Measurements from ENCODE around the gene FCGBP. TPM values are rescaled to one million over a fixed set of nuclear protein-coding genes. Genes with fewer than 3 reads are reported as not detected.

The FCGBP gene
- total RNA-seq, 1 donor from 2014 or later: 0.49 TPM

- no peak for DNase-seq
- no peak for TF ChIP-seq CTCF (IDR thresholded peaks at IDR 0.05; ENCODE audit: partially characterized antibody, unreplicated experiment)
Measured at GRCh38 chr19:39971380-39972035, 37.1 kb upstream of the FCGBP start.

GRCh38 chr19:39970675-39971379 lies 36.4 kb upstream of the FCGBP start, which contains the start of gene PSMC4:
TSS of gene PSMC4 (plus strand) at chr19:39971165. CDS start at chr19:39971203, 38 bp downstream.
- H3K27me3 Mint-ChIP-seq (ENCODE audit: unreplicated experiment): peaks cover 2% of the 10 kb centered on the region
- DNase-seq: peak; percentile 99

More at GRCh38 chr19:39971380-39972035, 37.1 kb upstream of the FCGBP start:
- Mint-ChIP-seq H3K4me3 (ENCODE audit: unreplicated experiment) (peak overlapping the region; percentile 99), H3K36me3 (ENCODE audit: unreplicated experiment) (peaks cover 5% of the 10 kb centered on the region), H3K4me1 (ENCODE audit: low read depth, unreplicated experiment) (peaks cover 5% of the 10 kb centered on the region), H3K27me3 (ENCODE audit: unreplicated experiment) (peaks cover 2% of the 10 kb centered on the region), H3K9me3 (ENCODE audit: unreplicated experiment) (peaks cover 15% of the 10 kb centered on the region), H3K27ac (ENCODE audit: unreplicated experiment) (peak overlapping the region; percentile 95)

GRCh38 chr19:39970425-39970674 lies 35.9 kb upstream of the FCGBP start:
- Mint-ChIP-seq H3K9me3 (ENCODE audit: unreplicated experiment) (peaks cover 15% of the 10 kb centered on the region), H3K27ac (ENCODE audit: unreplicated experiment) (peak overlapping the region; percentile 95), H3K4me1 (ENCODE audit: low read depth, unreplicated experiment) (peaks cover 5% of the 10 kb centered on the region), H3K27me3 (ENCODE audit: unreplicated experiment) (peaks cover 2% of the 10 kb centered on the region), H3K36me3 (ENCODE audit: unreplicated experiment) (peaks cover 5% of the 10 kb centered on the region), H3K4me3 (ENCODE audit: unreplicated experiment) (peak overlapping the region; percentile 99)
- no peak for DNase-seq
- TF ChIP-seq CTCF (IDR thresholded peaks at IDR 0.05; ENCODE audit: partially characterized antibody, unreplicated experiment): no peak

More at GRCh38 chr19:39970675-39971379, 36.4 kb upstream of the FCGBP start, which contains the start of gene PSMC4:
- Mint-ChIP-seq H3K27ac (ENCODE audit: unreplicated experiment) (peak within 1 kb of the TSS; percentile 95), H3K4me3 (ENCODE audit: unreplicated experiment) (peak within 1 kb of the TSS; percentile 99), H3K36me3 (ENCODE audit: unreplicated experiment) (peaks cover 5% of the 10 kb centered on the region), H3K9me3 (ENCODE audit: unreplicated experiment) (peaks cover 15% of the 10 kb centered on the region), H3K4me1 (ENCODE audit: low read depth, unreplicated experiment) (peaks cover 5% of the 10 kb centered on the region)
- TF ChIP-seq CTCF (IDR thresholded peaks at IDR 0.05; ENCODE audit: partially characterized antibody, unreplicated experiment): peak; percentile 25

- H3K9me3 Mint-ChIP-seq (ENCODE audit: unreplicated experiment): peaks cover 13% of the 10 kb centered on the region
- H3K36me3 Mint-ChIP-seq (ENCODE audit: unreplicated experiment): peaks cover 5% of the 10 kb centered on the region
- peaks cover 5% of the 10 kb centered on the region for H3K4me1 Mint-ChIP-seq (ENCODE audit: low read depth, unreplicated experiment)
Measured at GRCh38 chr19:39969681-39970424, 35.4 kb upstream of the FCGBP start.

More at GRCh38 chr19:39969681-39970424, 35.4 kb upstream of the FCGBP start:
- TF ChIP-seq CTCF (IDR thresholded peaks at IDR 0.05; ENCODE audit: partially characterized antibody, unreplicated experiment): no peak
- H3K27me3 Mint-ChIP-seq (ENCODE audit: unreplicated experiment): peaks cover 2% of the 10 kb centered on the region
- H3K4me3 Mint-ChIP-seq (ENCODE audit: unreplicated experiment): peak overlapping the region; percentile 99
- H3K27ac Mint-ChIP-seq (ENCODE audit: unreplicated experiment): peak overlapping the region; percentile 95
- DNase-seq: peak; percentile 16
